Measurements from ENCODE around the gene H2AZ1. TPM values are rescaled to one million over a fixed set of nuclear protein-coding genes. Genes with fewer than 3 reads are reported as not detected.
A peak's percentile ranks its signal among the peaks of the same experiment; 100 is the strongest.

H2AZ1 gene
- polyA plus RNA-seq, 1 donor, result 153 TPM

DNA sequence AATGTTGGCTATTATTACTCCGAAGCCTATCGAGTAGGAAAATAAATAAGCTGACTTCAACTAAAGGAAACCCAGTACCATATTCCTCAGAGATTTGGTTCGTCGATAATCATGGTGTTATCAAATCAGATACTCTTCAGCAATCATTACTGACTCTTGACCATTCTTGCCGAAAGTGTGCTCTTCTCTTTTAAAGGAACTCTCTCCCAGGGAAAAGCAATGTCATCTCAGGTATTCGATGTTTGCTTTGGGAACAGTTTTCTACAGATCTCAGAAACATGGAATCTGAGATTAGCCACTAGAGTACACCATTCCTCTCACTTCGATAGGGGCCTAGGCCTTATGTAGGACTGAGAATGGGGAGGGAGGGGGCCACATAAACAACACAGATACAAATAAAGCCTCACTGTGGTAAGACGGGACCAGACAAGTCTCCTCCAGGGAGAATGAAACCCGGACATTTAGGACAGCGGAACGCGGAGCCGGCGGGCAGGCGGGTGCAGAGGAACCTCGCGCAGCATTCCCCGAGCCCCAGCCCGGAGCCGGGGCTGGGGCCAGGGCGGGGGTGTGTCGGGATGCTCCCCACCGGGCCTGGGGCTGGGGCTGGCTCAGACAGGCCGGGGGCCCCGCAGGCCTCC, 4.2 kb downstream of the H2AZ1 start:
- DNase-seq, result peak; percentile 44

DNA sequence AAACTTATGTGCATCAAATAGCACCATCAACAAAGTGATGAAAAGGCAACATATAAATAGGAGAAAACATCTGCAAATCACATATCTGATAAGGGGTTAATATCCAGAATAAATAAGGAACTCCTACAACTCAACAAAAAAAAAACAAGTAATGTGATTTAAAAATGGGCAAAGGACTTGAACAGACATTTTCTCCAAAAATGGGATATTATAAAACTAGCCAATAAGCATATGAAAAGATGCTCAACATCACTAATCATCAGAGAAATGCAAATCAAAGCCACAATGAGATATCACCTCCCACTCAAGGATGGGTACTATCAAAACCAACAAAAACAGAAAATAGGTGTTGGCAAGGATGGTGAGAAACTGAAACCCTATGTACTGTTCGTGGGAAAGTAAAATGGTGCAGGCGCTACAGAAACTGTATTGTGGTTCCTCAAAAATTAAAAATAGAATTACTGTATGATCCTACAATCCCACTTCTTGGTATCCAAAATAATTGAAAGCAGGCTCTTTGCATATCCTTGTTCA, 6.1 kb downstream of the H2AZ1 start:
- no peak for DNase-seq

DNA sequence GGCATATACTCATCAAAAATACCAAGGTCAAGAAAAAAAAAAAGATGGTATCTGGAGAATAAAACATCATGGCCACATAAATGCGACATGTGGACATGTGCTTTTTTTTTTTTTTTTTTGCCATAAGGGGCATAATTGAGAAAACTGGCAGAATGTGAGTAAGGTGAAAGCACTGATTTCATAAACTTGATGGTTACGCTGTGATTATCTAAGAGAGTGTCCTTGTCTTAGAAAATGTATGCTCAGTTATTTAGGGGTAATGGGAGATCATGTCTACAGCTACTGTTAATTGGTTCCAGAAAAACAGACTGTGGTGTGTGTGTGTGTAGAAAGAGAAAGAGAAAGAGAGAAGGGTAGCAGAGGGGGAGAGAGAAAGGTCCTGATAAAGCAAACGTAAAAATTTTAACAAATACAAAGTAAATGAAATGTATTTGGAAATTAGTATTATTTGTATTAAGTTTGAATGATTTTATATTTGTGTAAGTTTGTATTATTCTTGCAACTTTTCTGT, 11.8 kb downstream of the H2AZ1 start:
- DNase-seq, result no peak

DNA sequence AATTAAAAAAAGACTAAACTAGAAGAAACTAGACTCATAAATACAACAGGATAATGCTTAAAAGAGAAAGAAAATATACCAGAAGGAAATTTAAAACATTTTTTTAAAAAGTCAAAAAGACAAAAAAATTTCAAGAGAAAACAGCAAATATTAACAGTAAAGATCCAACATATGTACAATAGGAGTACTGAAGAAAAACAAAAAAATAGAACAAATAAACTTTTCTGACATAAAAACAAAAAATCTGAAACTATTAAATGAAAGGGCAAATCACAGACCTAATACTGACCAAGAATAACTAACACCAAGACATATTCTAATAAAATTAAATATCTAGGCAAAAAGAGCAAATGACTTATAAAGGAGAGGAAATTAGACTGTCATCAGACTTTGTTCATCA, 15.2 kb downstream of the H2AZ1 start:
- no peak for DNase-seq

DNA sequence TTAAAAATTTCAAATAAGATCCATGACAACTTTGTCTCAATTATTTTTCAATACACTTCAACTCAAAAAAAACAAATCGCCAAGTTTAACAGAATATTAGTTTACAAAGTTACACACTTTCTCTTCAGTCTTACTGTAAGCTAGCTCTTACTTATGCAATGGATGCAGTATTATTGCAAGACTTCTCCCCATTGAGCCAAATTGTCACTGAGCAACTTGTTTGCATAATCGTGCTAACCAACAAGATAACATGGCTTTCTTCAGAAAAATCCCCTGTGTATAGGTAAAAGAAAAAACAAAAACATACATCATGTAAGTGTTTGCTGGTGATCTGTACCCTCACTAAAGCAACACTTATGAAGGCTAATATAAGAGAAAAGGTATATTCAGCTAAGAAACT, 22.5 kb downstream of the H2AZ1 start:
- DNase-seq, result no peak

DNA sequence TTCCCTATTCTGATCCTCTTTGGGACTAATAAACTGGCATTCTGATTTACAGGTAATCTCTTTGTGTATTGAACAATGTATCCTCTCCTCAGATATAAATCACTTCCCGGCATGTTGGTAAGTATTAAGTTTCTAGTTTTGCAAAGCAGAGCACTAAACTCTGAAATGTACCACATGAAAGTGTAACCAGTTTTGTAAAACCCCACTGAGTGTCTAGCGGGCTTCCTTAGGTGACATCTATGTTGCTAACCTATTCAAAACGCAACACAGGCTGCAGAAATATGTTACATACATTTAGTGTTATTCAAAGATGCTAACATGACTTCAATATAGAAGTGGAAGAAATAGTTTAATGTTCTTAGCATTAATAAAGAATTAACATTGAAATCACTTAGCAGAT, 28.9 kb downstream of the H2AZ1 start:
- DNase-seq, result no peak

DNA sequence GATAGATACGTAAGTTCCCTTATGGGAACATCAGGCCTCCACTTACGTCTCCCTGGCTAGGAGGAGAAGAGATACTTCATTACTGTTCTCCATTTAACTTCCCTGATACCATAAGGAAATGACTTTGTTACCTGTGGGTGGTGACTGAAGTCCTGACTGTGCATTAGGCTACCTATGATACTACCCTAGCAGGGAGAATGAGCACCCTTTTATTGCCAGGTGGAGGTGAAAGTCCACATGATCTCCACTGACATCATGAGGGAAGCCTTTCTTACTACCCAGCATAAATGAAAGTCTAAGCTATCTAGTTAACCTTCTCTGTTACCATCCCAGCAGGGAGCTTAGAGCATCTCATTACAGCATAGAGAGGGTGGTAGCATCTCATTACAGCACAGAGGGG, 31.4 kb downstream of the H2AZ1 start:
- DNase-seq, result no peak

DNA sequence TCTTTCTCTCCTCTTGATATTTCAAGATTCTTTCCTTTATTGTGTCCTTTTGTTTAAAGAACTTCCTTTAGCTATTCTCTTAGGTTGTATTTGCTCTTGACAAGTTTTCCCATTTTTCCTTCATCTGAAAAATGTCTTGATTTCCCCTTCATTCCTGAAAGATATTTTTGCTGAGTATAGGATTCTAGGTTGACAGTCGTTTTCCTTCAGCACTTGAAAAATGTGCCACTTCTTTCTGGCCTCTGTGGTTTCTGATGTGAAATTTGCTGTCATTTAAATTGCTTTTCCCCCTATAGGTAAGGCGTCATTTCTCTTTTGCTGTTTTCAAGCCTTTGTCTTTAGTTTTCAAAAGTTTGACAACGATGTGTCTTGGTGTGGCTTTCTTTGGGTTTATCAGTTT, 32.5 kb downstream of the H2AZ1 start:
- no peak for DNase-seq

DNA sequence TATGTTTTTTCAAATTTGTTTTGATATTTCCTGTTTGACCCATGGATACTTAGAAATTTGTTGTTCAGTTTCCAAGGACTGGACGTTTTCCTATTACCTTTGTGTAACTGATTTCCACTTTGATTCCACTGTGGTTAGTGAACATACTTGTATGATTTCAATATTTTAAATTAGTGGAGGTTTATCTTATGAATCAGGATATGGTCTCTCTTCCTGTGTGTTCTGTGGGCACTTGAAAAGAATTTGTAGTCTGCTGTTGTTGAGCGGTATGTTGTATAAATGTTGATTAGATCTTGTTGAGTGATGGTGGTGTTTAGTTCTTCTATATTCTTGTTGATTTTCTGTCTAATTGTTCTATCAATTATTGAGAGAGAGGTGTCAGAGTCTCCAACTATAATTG, 34.6 kb downstream of the H2AZ1 start:
- DNase-seq, result no peak

Other genes with a start within 250 kb of the H2AZ1 start
- gene DAPP1, start 133.4 kb downstream of the H2AZ1 start, polyA plus RNA-seq (ENCODE audit: insufficient read length), result 2.1 TPM
- 27.9 TPM for gene LAMTOR3, start 55.8 kb downstream of the H2AZ1 start, polyA plus RNA-seq (ENCODE audit: insufficient read length)
- 16.8 TPM for gene DNAJB14, start 3.7 kb downstream of the H2AZ1 start, polyA plus RNA-seq (ENCODE audit: insufficient read length)
- gene DDIT4L, start 240.2 kb upstream of the H2AZ1 start, polyA plus RNA-seq (ENCODE audit: insufficient read length), result 18.3 TPM